ENCODE measurements around the gene ASTN2.

The ASTN2 gene

DNA sequence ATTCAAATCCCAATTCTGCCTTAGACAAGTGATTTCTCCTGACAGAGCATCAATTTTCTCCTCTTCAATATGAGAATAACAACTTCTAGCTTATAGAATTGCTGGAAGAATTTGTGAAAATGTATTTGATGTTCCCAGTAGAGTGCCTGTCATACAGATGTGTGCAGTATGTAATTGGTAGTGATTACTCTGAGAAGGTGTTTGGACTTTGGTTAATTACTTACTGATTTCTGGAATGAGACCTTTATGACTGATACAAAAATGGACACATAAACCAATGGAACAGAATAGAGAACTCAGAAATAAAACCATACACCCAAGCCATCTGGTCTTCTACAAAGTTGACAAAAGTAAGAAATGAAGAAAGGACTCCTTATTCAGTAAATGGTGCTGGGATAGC is 829.7 kb downstream of the ASTN2 start:
- Histone ChIP-seq H4K20me1 (ENCODE audit: control insufficient read depth, insufficient read depth, low read depth, low read length) (no peaks in the 10 kb centered on the region), H3K4me2 (ENCODE audit: low read length) (no peak overlapping the region), H3K9me3 (ENCODE audit: control insufficient read depth, insufficient read depth, low read length) (peaks cover 13% of the 10 kb centered on the region), H3K27me3 (ENCODE audit: control insufficient read depth, low read length) (no peaks in the 10 kb centered on the region), H3K9me2 (replicated peaks; ENCODE audit: control insufficient read depth, low read length) (no peaks in the 10 kb centered on the region), H3K4me3 (ENCODE audit: low read length) (no peak overlapping the region), H3K27ac (ENCODE audit: low read depth, low read length) (no peak overlapping the region), H3K4me1 (ENCODE audit: control insufficient read depth, low read length) (no peaks in the 10 kb centered on the region), H3K79me2 (ENCODE audit: control insufficient read depth, low read length) (no peaks in the 10 kb centered on the region), H3F3A (ENCODE audit: control insufficient read depth, insufficient read depth) (no peaks in the 10 kb centered on the region), H3K36me3 (ENCODE audit: control insufficient read depth, low read length) (peaks cover 4% of the 10 kb centered on the region; the same call in 1 of the 2 replicates)
- TF ChIP-seq EZH2phosphoT487 (IDR thresholded peaks at IDR 0.05; ENCODE audit: borderline replicate concordance, low read length): no peak
- TF ChIP-seq, protein P1, sequence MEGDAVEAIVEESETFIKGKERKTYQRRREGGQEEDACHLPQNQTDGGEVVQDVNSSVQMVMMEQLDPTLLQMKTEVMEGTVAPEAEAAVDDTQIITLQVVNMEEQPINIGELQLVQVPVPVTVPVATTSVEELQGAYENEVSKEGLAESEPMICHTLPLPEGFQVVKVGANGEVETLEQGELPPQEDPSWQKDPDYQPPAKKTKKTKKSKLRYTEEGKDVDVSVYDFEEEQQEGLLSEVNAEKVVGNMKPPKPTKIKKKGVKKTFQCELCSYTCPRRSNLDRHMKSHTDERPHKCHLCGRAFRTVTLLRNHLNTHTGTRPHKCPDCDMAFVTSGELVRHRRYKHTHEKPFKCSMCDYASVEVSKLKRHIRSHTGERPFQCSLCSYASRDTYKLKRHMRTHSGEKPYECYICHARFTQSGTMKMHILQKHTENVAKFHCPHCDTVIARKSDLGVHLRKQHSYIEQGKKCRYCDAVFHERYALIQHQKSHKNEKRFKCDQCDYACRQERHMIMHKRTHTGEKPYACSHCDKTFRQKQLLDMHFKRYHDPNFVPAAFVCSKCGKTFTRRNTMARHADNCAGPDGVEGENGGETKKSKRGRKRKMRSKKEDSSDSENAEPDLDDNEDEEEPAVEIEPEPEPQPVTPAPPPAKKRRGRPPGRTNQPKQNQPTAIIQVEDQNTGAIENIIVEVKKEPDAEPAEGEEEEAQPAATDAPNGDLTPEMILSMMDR (IDR thresholded peaks at IDR 0.05; ENCODE audit: low read depth, low read length, poor library complexity, severe bottlenecking): no peak

DNA sequence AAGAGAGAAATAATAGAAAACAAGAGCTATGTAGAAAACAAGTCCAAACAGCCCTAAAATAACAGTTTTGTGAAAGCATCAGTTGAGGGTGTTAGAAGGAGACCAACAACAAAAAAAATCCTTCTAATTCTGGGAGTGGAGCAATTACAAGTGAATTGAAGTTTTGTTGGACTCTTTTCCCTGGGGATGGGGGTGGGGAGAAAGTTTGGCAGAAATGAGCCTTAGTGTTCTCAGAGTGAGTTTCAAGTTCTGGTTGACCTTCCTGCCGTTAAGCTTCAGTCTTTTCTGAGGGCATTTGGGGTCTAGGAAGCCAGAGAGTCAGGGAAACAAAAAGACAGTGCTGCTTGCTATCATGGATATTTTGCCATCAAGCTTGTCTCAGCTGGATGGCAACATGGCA is 834.0 kb downstream of the ASTN2 start:
- Histone ChIP-seq H4K20me1 (ENCODE audit: control insufficient read depth, insufficient read depth, low read depth, low read length) (no peaks in the 10 kb centered on the region), H3K4me1 (ENCODE audit: control insufficient read depth, low read length) (no peaks in the 10 kb centered on the region), H3K9me3 (ENCODE audit: control insufficient read depth, insufficient read depth, low read length) (no peaks in the 10 kb centered on the region), H3K4me3 (ENCODE audit: low read length) (no peak overlapping the region), H3K27ac (ENCODE audit: low read depth, low read length) (no peak overlapping the region), H3K36me3 (ENCODE audit: control insufficient read depth, low read length) (no peaks in the 10 kb centered on the region), H3K4me2 (ENCODE audit: low read length) (no peak overlapping the region), H3F3A (ENCODE audit: control insufficient read depth, insufficient read depth) (no peaks in the 10 kb centered on the region), H3K27me3 (ENCODE audit: control insufficient read depth, low read length) (no peaks in the 10 kb centered on the region), H3K79me2 (ENCODE audit: control insufficient read depth, low read length) (no peaks in the 10 kb centered on the region), H3K9me2 (replicated peaks; ENCODE audit: control insufficient read depth, low read length) (no peaks in the 10 kb centered on the region)
- TF ChIP-seq, protein P1 (IDR thresholded peaks at IDR 0.05; ENCODE audit: low read depth, low read length, poor library complexity, severe bottlenecking): no peak
- no peak for TF ChIP-seq EZH2phosphoT487 (IDR thresholded peaks at IDR 0.05; ENCODE audit: borderline replicate concordance, low read length)

DNA sequence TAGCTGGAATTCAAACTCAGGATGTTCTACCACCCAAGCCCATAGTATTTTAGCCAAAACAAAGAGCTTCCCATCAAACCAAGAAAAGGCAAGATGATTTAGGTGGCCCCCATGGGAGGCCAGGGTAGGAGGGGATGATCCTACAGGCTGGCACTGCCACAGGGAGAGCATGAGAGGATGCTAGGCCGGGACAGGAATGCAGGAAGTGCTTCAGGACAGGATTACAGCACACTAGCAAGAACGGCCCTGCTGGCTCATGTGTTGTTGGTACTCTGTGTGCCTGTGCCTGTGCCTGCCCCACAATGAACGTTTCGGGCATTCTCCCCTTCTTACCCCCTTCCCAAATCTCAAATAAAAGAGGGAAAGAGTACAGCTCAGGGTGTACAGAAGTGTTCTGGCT is 838.5 kb downstream of the ASTN2 start:
- no peaks in the 10 kb centered on the region for H3K27me3 ChIP-seq (ENCODE audit: control insufficient read depth, low read length)
- H3K36me3 ChIP-seq (ENCODE audit: control insufficient read depth, low read length): no peaks in the 10 kb centered on the region
- H3K9me3 ChIP-seq (ENCODE audit: control insufficient read depth, insufficient read depth, low read length): no peaks in the 10 kb centered on the region
- no peaks in the 10 kb centered on the region for H3F3A ChIP-seq (ENCODE audit: control insufficient read depth, insufficient read depth)
- H3K79me2 ChIP-seq (ENCODE audit: control insufficient read depth, low read length): no peaks in the 10 kb centered on the region
- H4K20me1 ChIP-seq (ENCODE audit: control insufficient read depth, insufficient read depth, low read depth, low read length): no peaks in the 10 kb centered on the region
- H3K9me2 ChIP-seq (replicated peaks; ENCODE audit: control insufficient read depth, low read length): no peaks in the 10 kb centered on the region
- TF ChIP-seq, protein P1 (IDR thresholded peaks at IDR 0.05; ENCODE audit: low read depth, low read length, poor library complexity, severe bottlenecking): no peak
- TF ChIP-seq EZH2phosphoT487 (IDR thresholded peaks at IDR 0.05; ENCODE audit: borderline replicate concordance, low read length): no peak
- no peak overlapping the region for H3K27ac ChIP-seq (ENCODE audit: low read depth, low read length)
- no peak overlapping the region for H3K4me3 ChIP-seq (ENCODE audit: low read length)
- no peak overlapping the region for H3K4me2 ChIP-seq (ENCODE audit: low read length)
- no peaks in the 10 kb centered on the region for H3K4me1 ChIP-seq (ENCODE audit: control insufficient read depth, low read length)

Measured in DOHH2 (cell line).